Lower leg skin (tissue), 4 donors: ENCODE data around the gene DISP3. TPM values are rescaled to one million over a fixed set of nuclear protein-coding genes. Genes with fewer than 3 reads are reported as not detected.

ENCODE experiments used
- DNase-seq, 2 donors: peaks; one replicate each; pipeline ENCODE4 v3.0.0-alpha.2; 2019; ENCODE audit warnings: low spot score in 2 of 2
- H3K4me3 ChIP-seq: fragments of 200-600 bp; sonication (generic); 2 replicates; pipeline ENCODE4 v1.5.1; 2017; ENCODE audit warnings: mild to moderate bottlenecking, low read depth; ENCODE audit not compliant: poor library complexity, severe bottlenecking
- POLR2A ChIP-seq, 2 donors: fragments of 450-650 bp; IDR thresholded peaks; one replicate each; pipeline ENCODE4 v1.6.1; 2016 to 2017; ENCODE audit warnings: antibody characterized with exemption in 2 of 2, mild to moderate bottlenecking in 1 of 2, moderate library complexity in 1 of 2
- WGBS, 2 donors: methylation state at CpG; one replicate each; pipeline ENCODE4 v1.1.5; 2018; 5-methylcytosine and 5-hydroxymethylcytosine counted together
- intact Hi-C: fragments of 100-400 bp; cut with DNase I; formaldehyde crosslinking; loops from one replicate; pipeline ENCODE4 v1.15.0; 2023; ENCODE audit warnings: low total_unique reads
- total RNA-seq, 4 donors: library from RNA; depleted of rRNA; stranded (reverse); fragments of >200 nt; gene quantifications; one replicate each; pipeline ENCODE4 v1.1.0, GENCODE V29; 2016
- TF ChIP-seq, protein P1 (sequence below), 3 donors: fragments of 450-650 bp; IDR thresholded peaks; one replicate each; pipeline ENCODE4 v1.5.1; 2016; ENCODE audit warnings: antibody characterized with exemption in 3 of 3, mild to moderate bottlenecking in 3 of 3, moderate library complexity in 2 of 3

DISP3 gene
- total RNA-seq, 4 donors from 2014 or later: not detected

DNA sequence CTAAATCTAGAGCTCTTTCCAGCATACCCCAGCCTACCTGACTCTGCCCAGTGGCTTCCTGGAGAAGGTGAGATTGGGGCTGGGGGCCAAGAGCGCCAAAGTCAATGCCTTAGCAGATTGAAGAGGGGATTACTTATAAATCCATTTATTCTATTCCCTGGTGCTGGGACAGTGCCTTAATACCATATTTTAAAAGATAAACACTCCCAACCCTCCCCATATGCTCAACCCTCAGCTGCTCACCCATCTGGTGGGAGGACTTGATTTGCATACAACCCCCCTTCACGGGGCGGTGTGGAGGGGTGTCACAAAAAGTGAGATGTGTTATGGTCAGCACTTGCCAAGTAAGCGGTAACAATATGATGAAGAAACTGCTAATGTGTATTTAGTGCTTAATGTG lies 3.2 kb upstream of the DISP3 start:
- no peak for DNase-seq
- no peak for TF ChIP-seq POLR2A (IDR thresholded peaks at IDR 0.05)
- H3K4me3 ChIP-seq: no peak overlapping the region
- WGBS, 2 donors: 78 to 83% methylated on average over 4 of the region's 4 CpGs
- intact Hi-C loops: no loop called here

DNA sequence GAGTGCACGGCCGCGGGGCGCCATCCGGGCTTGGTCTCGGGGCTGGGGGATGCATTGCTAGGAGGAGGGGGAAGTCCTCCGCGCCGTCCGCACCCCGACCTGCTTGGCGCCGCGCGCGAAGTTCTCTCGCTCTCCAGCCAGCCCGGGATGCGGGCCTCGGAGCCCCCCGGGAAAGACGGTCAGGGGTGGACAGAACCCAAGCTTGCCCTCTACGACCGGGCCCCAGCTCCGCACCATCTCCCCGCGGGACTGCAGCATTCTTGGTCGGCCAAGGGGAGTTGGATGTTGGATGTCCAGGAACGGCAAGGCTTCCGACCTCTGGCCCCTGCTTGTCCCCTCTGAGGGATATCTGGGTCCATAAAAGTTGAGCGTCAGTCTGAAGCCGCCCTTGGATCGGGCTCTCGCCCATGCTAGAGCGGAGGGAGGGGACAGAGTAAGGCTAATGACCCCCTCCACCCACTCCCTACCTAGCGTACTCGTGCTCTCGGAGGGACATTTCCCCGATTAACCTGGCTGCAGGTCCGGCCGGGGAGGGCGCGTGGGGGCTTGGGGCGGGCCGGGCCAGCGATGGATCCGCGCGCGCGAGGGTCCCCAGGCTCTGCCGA lies 522 bp downstream of the DISP3 start:
- whole genome bisulfite sequencing, 2 donors: 0 to 2% methylated on average over 12 to 39 of the region's 52 CpGs
- intact Hi-C loops: no loop called here
- TF ChIP-seq POLR2A (IDR thresholded peaks at IDR 0.05): no peak
- TF ChIP-seq, protein P1, sequence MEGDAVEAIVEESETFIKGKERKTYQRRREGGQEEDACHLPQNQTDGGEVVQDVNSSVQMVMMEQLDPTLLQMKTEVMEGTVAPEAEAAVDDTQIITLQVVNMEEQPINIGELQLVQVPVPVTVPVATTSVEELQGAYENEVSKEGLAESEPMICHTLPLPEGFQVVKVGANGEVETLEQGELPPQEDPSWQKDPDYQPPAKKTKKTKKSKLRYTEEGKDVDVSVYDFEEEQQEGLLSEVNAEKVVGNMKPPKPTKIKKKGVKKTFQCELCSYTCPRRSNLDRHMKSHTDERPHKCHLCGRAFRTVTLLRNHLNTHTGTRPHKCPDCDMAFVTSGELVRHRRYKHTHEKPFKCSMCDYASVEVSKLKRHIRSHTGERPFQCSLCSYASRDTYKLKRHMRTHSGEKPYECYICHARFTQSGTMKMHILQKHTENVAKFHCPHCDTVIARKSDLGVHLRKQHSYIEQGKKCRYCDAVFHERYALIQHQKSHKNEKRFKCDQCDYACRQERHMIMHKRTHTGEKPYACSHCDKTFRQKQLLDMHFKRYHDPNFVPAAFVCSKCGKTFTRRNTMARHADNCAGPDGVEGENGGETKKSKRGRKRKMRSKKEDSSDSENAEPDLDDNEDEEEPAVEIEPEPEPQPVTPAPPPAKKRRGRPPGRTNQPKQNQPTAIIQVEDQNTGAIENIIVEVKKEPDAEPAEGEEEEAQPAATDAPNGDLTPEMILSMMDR (IDR thresholded peaks at IDR 0.05): no peak
- DNase-seq: no peak
- H3K4me3 ChIP-seq: no peak overlapping the region

GRCh38 chr1:11481019-11481418 lies 2.1 kb downstream of the DISP3 start:
- DNase-seq: no peak
- H3K4me3 ChIP-seq: no peak overlapping the region
- TF ChIP-seq, protein P1 (IDR thresholded peaks at IDR 0.05): no peak
- no peak for TF ChIP-seq POLR2A (IDR thresholded peaks at IDR 0.05)
- WGBS, 2 donors: 47 to 53% methylated on average over 4 of the region's 4 CpGs
- intact Hi-C loops: no loop called here

DNA sequence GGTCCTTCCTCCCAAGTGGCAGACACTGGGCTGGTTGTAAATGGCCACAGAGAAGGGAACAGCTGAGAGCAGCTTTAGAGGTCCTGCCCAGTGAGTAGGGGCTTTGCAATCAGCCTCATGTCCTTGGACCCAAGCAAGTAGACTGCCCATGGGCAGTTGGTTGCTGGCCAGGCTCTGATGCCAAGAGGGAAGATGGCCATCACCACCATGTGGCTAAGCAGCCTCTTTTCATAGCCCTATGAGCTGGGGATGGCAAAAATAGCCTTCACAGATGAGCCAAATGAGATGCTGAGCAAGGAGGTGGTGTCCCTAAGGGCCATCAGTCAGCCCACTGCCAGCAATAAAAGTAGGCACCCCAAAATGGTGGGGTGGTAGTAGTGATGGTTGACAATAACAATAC lies 3.2 kb downstream of the DISP3 start:
- intact Hi-C loops: no loop called here
- TF ChIP-seq, protein P1 (IDR thresholded peaks at IDR 0.05): no peak
- TF ChIP-seq POLR2A (IDR thresholded peaks at IDR 0.05): no peak

GRCh38 chr1:11482701-11483479 lies 3.9 kb downstream of the DISP3 start:
- 72 to 73% methylated on average over 18 of the region's 18 CpGs for WGBS, 2 donors
- no peak for DNase-seq
- TF ChIP-seq POLR2A (IDR thresholded peaks at IDR 0.05): no peak
- TF ChIP-seq, protein P1 (IDR thresholded peaks at IDR 0.05): no peak
- intact Hi-C loops: no loop called here
- H3K4me3 ChIP-seq: no peak overlapping the region

More for the DNA sequence above, 3.2 kb downstream of the DISP3 start:
- H3K4me3 ChIP-seq: no peak overlapping the region
- no peak for DNase-seq

DNA sequence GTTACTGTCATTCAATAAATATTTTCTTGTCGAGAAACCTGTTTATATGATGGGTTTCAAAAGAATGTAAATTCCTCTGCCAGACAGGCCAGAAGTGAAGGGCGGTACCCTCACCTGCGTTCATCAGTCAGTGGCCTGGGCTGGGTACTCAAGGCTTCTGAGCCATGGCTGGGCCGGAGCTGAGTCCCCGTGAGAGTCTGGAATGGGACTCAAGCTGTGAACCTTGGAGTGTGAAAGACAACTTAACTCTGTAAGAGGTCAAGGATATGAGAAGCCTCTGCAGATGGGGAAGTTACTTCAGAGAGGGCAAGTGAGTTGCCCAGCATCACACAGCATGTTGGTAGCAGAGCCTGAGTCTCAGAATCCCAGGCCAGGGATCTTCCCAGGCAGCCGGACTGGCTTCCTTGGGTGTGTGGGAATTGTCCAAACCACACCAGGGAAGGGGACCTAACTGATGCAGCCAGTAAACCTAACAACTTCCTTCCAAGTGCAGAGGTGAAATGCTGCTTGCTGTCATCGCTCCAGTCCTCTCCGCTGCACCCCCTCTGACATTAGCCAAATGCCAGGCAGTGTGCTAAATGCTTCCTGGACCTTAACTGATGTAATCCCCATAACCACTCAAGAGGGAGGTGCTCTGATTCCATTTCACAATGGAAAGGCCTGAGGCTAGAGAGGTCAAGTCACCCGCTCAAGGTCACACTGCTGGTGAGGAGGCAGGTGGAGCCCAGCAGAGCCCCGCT lies 4.8 kb downstream of the DISP3 start:
- intact Hi-C loops: no loop called here
- 69 to 71% methylated on average over 10 of the region's 10 CpGs for WGBS, 2 donors
- no peak overlapping the region for H3K4me3 ChIP-seq
- DNase-seq: no peak
- TF ChIP-seq POLR2A (IDR thresholded peaks at IDR 0.05): no peak
- TF ChIP-seq, protein P1 (IDR thresholded peaks at IDR 0.05): no peak
